H1 (cell line): ENCODE data around the gene NUSAP1. TPM values are rescaled to one million over a fixed set of nuclear protein-coding genes. Genes with fewer than 3 reads are reported as not detected.

ENCODE experiments used
- CTCF ChIA-PET: fragments of 300-600 bp; sonication (Branson Sonifier 250); formaldehyde crosslinking; loops from one replicate; lab custom pipeline; 2021; ENCODE audit not compliant: partially characterized antibody; lab: Charles Lee
- POLR2A ChIA-PET: fragments of 300-600 bp; sonication (Branson Sonifier 250); formaldehyde crosslinking; loops from one replicate; lab custom pipeline; 2021; ENCODE audit warnings: inconsistent platforms; ENCODE audit not compliant: partially characterized antibody; lab: Charles Lee
- DNase-seq, 2 experiments: peaks; one replicate each; pipeline versions ENCODE4 v3.0.0 to v3.0.0-alpha.2; 2010 to 2022; ENCODE audit warnings: low spot score in 2 of 2, low read depth in 1 of 2, mixed read lengths in 1 of 2
- FAIRE-seq: peaks from 2 replicates; lab custom pipeline; 2011; peaks lifted over from hg19 to GRCh38; lab: Jason Lieb, UNC
- H2AFZ ChIP-seq: 2 replicates; pipeline ENCODE4 v1.8.1; 2012; ENCODE audit warnings: low read length, inconsistent platforms
- H2AK5ac ChIP-seq: 2 replicates; pipeline ENCODE4 v1.6.1; 2013; ENCODE audit warnings: low read depth, low read length
- H2BK120ac ChIP-seq: replicated peaks from 2 replicates; pipeline ENCODE3; 2013; ENCODE audit warnings: low read depth, low read length, inconsistent platforms
- H2BK12ac ChIP-seq: 2 replicates; pipeline ENCODE4 v1.6.1; 2013; ENCODE audit warnings: low read depth, low read length
- H2BK15ac ChIP-seq: 2 replicates; pipeline ENCODE4 v1.6.1; 2013; ENCODE audit warnings: low read length
- H2BK20ac ChIP-seq: 2 replicates; pipeline ENCODE4 v1.6.1; 2013; ENCODE audit warnings: low read length
- H2BK5ac ChIP-seq: 2 replicates; pipeline ENCODE4 v1.6.1; 2013; ENCODE audit warnings: low read depth, low read length
- H3K14ac ChIP-seq: 2 replicates; pipeline ENCODE4 v1.6.1; 2013; ENCODE audit warnings: inconsistent platforms; ENCODE audit not compliant: insufficient read length
- H3K18ac ChIP-seq: 2 replicates; pipeline ENCODE4 v1.6.1; 2013; ENCODE audit warnings: low read length; ENCODE audit errors: extremely low read depth
- H3K23ac ChIP-seq: 2 replicates; pipeline ENCODE4 v1.6.1; 2013; ENCODE audit warnings: inconsistent platforms; ENCODE audit not compliant: insufficient read length
- H3K23me2 ChIP-seq: 2 replicates; pipeline ENCODE4 v1.6.1; 2013; ENCODE audit warnings: low read depth, low read length
- H3K27ac ChIP-seq: 2 replicates; pipeline ENCODE4 v1.6.1; 2011; ENCODE audit warnings: low read depth, low read length, inconsistent platforms
- H3K27me3 ChIP-seq, 4 experiments: replicated peaks in 1 of 4; 1 replicate in 1 of 4; 2 replicates in 3 of 4; pipeline versions ENCODE4 v1.6.1 to v1.8.1; 2011 to 2013; ENCODE audit warnings: low read length in 3 of 4, mild to moderate bottlenecking in 3 of 4, inconsistent platforms in 2 of 4, mixed read lengths in 2 of 4, moderate library complexity in 1 of 4; ENCODE audit not compliant: control insufficient read depth in 3 of 4, insufficient read depth in 3 of 4; ENCODE audit errors: extremely low read depth in 1 of 4
- H3K36me3 ChIP-seq, 4 experiments: 2 replicates each; pipeline versions ENCODE4 v1.6.1 to v1.8.1; 2011 to 2013; ENCODE audit warnings: mild to moderate bottlenecking in 4 of 4, low read length in 3 of 4, moderate library complexity in 2 of 4, control low read depth in 1 of 4, inconsistent platforms in 1 of 4; ENCODE audit not compliant: insufficient read depth in 4 of 4, control insufficient read depth in 2 of 4
- H3K4ac ChIP-seq: replicated peaks from 2 replicates; pipeline ENCODE3; 2013; ENCODE audit warnings: low read length, low read depth, mixed read lengths, inconsistent platforms; ENCODE audit not compliant: insufficient read length
- H3K4me1 ChIP-seq, 4 experiments: replicated peaks in 1 of 4; 1 replicate in 1 of 4; 2 replicates in 3 of 4; pipeline versions ENCODE4 v1.6.1 to v1.8.1; 2011 to 2013; ENCODE audit warnings: low read length in 3 of 4, inconsistent platforms in 2 of 4, mixed read lengths in 1 of 4; ENCODE audit not compliant: insufficient read depth in 4 of 4, control insufficient read depth in 3 of 4
- H3K4me2 ChIP-seq, 2 experiments: 2 replicates each; pipeline versions ENCODE4 v1.6.1 to v1.8.1; 2011 to 2013; ENCODE audit warnings: low read depth in 2 of 2, low read length in 2 of 2, control low read depth in 1 of 2, inconsistent platforms in 1 of 2, mild to moderate bottlenecking in 1 of 2; ENCODE audit not compliant: insufficient read depth in 1 of 2
- H3K4me3 ChIP-seq, 4 experiments: fragments of 200-600, 300-600 bp in 1 of 4; sonication (generic), shearing (Covaris generic), sonication (Bioruptor Twin) in 1 of 4; 2 replicates each; pipeline versions ENCODE4 v1.5.1 to v1.8.1; 2011 to 2016; ENCODE audit warnings: low read length in 4 of 4, low read depth in 3 of 4, control low read depth in 2 of 4, inconsistent platforms in 2 of 4, mild to moderate bottlenecking in 2 of 4, mixed read lengths in 1 of 4, moderate library complexity in 1 of 4; ENCODE audit not compliant: insufficient read depth in 2 of 4; ENCODE audit errors: extremely low read depth in 1 of 4
- H3K56ac ChIP-seq: replicated peaks from 2 replicates; pipeline ENCODE3; 2013; ENCODE audit warnings: low read depth, mild to moderate bottlenecking, mixed read lengths, low read length, inconsistent platforms; ENCODE audit not compliant: insufficient read length
- H3K79me1 ChIP-seq: 2 replicates; pipeline ENCODE4 v1.6.1; 2013; ENCODE audit warnings: low read depth, low read length, control low read depth
- H3K79me2 ChIP-seq, 2 experiments: 2 replicates each; pipeline versions ENCODE4 v1.6.1 to v1.8.1; 2012 to 2013; ENCODE audit warnings: low read length in 2 of 2, mild to moderate bottlenecking in 2 of 2, inconsistent platforms in 1 of 2; ENCODE audit not compliant: insufficient read depth in 2 of 2, control insufficient read depth in 1 of 2
- H3K9ac ChIP-seq, 4 experiments: replicated peaks in 1 of 4; 1 replicate in 1 of 4; 2 replicates in 3 of 4; pipeline versions ENCODE4 v1.6.1 to v1.8.1; 2011 to 2013; ENCODE audit warnings: low read depth in 3 of 4, low read length in 3 of 4, control low read depth in 2 of 4, mild to moderate bottlenecking in 2 of 4, moderate library complexity in 2 of 4, inconsistent platforms in 1 of 4; ENCODE audit errors: extremely low read depth in 1 of 4
- H3K9me3 ChIP-seq, 2 experiments: 2 replicates each; pipeline versions ENCODE4 v1.6.1 to v1.8.1; 2012 to 2013; ENCODE audit warnings: mild to moderate bottlenecking in 2 of 2, moderate library complexity in 2 of 2, control low read depth in 1 of 2, inconsistent platforms in 1 of 2, low read depth in 1 of 2, low read length in 1 of 2, mixed read lengths in 1 of 2; ENCODE audit not compliant: insufficient read depth in 2 of 2
- H4K20me1 ChIP-seq, 2 experiments: replicated peaks in 1 of 2; 2 replicates each; pipeline versions ENCODE3 to v1.8.1; 2011 to 2013; ENCODE audit warnings: inconsistent platforms in 2 of 2, low read length in 2 of 2, mild to moderate bottlenecking in 1 of 2; ENCODE audit not compliant: insufficient read depth in 2 of 2, control insufficient read depth in 1 of 2
- H4K5ac ChIP-seq: 2 replicates; pipeline ENCODE4 v1.6.1; 2013; ENCODE audit warnings: low read length, low read depth, mixed read lengths, inconsistent platforms; ENCODE audit not compliant: insufficient read length
- H4K8ac ChIP-seq: 2 replicates; pipeline ENCODE4 v1.8.0; 2013; ENCODE audit warnings: mild to moderate bottlenecking, moderate library complexity, low read length, inconsistent platforms; ENCODE audit not compliant: insufficient read depth; ENCODE audit errors: extremely low read depth
- H4K91ac ChIP-seq: replicated peaks from 2 replicates; pipeline ENCODE3; 2013; ENCODE audit warnings: low read length, mixed read lengths, inconsistent platforms; ENCODE audit not compliant: insufficient read length
- BRCA1 ChIP-seq: IDR thresholded peaks from 2 replicates; pipeline ENCODE4 v1.6.1; 2012; ENCODE audit warnings: low read depth, low read length, improper control_type of control experiment
- CHD1 ChIP-seq: IDR thresholded peaks from 2 replicates; pipeline ENCODE4 v1.6.1; 2012; ENCODE audit warnings: low read depth, low read length, improper control_type of control experiment
- EP300 ChIP-seq, 2 experiments: IDR thresholded peaks; 1 replicate in 1 of 2; 2 replicates in 1 of 2; pipeline ENCODE4 v1.6.1; 2011 to 2012; ENCODE audit warnings: low read depth in 2 of 2, low read length in 2 of 2, mild to moderate bottlenecking in 2 of 2, borderline replicate concordance in 1 of 2, inconsistent platforms in 1 of 2, moderate library complexity in 1 of 2
- FOSL1 ChIP-seq: IDR thresholded peaks from 2 replicates; pipeline ENCODE4 v1.6.1; 2011; ENCODE audit warnings: mild to moderate bottlenecking, low read depth, low read length, moderate library complexity; ENCODE audit not compliant: insufficient read depth
- MAX ChIP-seq: IDR thresholded peaks from 2 replicates; pipeline ENCODE4 v1.6.1; 2012; ENCODE audit warnings: inconsistent platforms
- NANOG ChIP-seq: IDR thresholded peaks from 2 replicates; pipeline ENCODE4 v1.6.1; 2011; ENCODE audit warnings: low read length, low read depth, mild to moderate bottlenecking, inconsistent platforms; ENCODE audit not compliant: insufficient read depth, poor library complexity, severe bottlenecking
- SIN3A ChIP-seq, 2 experiments: IDR thresholded peaks in 1 of 2; conservative IDR thresholded peaks in 1 of 2; 2 replicates each; pipeline ENCODE4 v1.6.1; 2011 to 2012; ENCODE audit warnings: low read length in 2 of 2, improper control_type of control experiment in 1 of 2, low read depth in 1 of 2, mild to moderate bottlenecking in 1 of 2
- SIRT6 ChIP-seq: IDR thresholded peaks from one replicate; pipeline ENCODE4 v1.7.1; 2012; ENCODE audit warnings: low read length, inconsistent platforms
- SP1 ChIP-seq: IDR thresholded peaks from 2 replicates; pipeline ENCODE4 v1.6.1; 2011; ENCODE audit warnings: low read depth, low read length
- SP4 ChIP-seq: IDR thresholded peaks from 2 replicates; pipeline ENCODE4 v1.6.1; 2012; ENCODE audit warnings: low read length, inconsistent platforms
- YY1 ChIP-seq: IDR thresholded peaks from 2 replicates; pipeline ENCODE4 v1.6.1; 2011; ENCODE audit warnings: low read depth, mild to moderate bottlenecking, low read length
- WGBS, 2 experiments: shearing (Covaris generic) in 1 of 2; methylation state at CpG; one replicate each; pipeline versions ENCODE4 v1.1.6 to v1.1.7; 2013 to 2015; ENCODE audit warnings: low lambda C conversion rate in 2 of 2, mixed read lengths in 2 of 2, inconsistent platforms in 1 of 2, low coverage in 1 of 2, missing lambda C conversion rate in 1 of 2; ENCODE audit not compliant: insufficient replicate concordance in 2 of 2, insufficient coverage in 1 of 2, insufficient read length in 1 of 2; ENCODE audit errors: extremely low coverage in 1 of 2, missing lambda C conversion rate in 1 of 2; 5-methylcytosine and 5-hydroxymethylcytosine counted together
- polyA plus RNA-seq, 7 experiments: library from polyadenylated mRNA; depleted of rRNA in 3 of 7; stranded (reverse) in 5 of 7; unstranded in 2 of 7; fragments of >200 nt in 5 of 7; fragments of 200-250 nt in 2 of 7; gene quantifications; 1 replicate in 5 of 7; 2 replicates in 1 of 7; 4 replicates in 1 of 7; pipeline versions ENCODE4 v1.2.1 to v1.2.3, GENCODE V29; 2011 to 2013; ENCODE audit warnings: missing spikeins in 2 of 7, mixed read lengths in 2 of 7
- total RNA-seq: library from RNA; stranded (reverse); fragmentation: NEBNext Ultra II Directional; extraction: Animal tissue kit (Norgen Biotek cat#: 25700); gene quantifications from 2 replicates; pipeline ENCODE4 v1.2.1, GENCODE V29; 2021

NUSAP1 gene
- total and polyA plus RNA-seq, 2 of the 8 experiments (the other 6 are each of a cell fraction or from before 2014, with no cell fraction given), result 60.8 to 144 TPM

DNA sequence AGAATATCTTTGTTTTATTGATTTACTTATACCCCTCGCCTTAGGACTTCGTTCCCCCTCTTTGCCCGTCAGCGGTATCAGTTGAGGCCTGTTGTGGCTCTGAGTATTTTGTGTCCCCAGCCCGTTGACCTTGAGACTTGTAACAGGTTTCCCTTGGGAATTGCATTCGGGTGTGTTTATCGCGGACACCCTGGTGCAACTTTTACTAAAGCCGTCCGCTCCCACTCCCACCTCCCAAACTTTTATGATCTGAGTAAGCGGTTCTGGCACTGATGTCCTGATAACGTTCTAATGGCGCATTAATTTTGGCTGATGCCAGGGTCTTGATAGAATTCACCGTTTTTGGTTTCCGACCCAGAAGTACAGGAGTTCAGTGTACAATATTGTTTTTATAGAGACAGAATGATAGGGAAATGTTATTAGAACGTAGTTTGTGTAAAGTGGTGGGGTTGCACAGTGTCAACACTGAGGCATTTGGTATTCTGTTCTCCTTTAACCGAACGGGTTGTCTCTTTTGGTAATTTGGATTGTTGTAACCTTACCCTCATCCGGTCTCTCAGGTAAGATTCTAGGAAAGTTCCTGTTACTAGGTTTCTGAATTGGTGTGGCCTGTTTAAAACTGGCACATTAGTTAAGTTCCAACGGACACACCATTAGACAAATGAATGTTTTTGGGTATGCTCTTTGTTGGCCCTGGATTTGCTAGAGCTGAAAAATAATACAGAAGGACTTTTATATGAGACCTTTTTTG lies 48.1 kb upstream of the NUSAP1 start:
- H3K4me2 ChIP-seq, result peak overlapping the region; percentile 64 to 88
- peak overlapping the region; percentile 97 for H3K56ac ChIP-seq
- H2BK12ac ChIP-seq, result peak overlapping the region; percentile 75; the same call in 1 of the 2 replicates
- H3K4me1 ChIP-seq, result peaks cover 0 to 5% (median 2%) of the 10 kb centered on the region in 4 experiments; a peak in 3 of 7 replicates
- peak overlapping the region; percentile 92 for H3K27ac ChIP-seq
- H3K18ac ChIP-seq, result peak overlapping the region; percentile 97
- H2BK120ac ChIP-seq, result peak overlapping the region; percentile 14
- FAIRE-seq (no peak), DNase-seq (no peak)
- peak overlapping the region; percentile 76 to 95 (median 90) for H3K4me3 ChIP-seq
- peak overlapping the region; percentile 95 for H3K4ac ChIP-seq
- POLR2A ChIA-PET, result interaction anchor here (0.8 to 3.4 kb wide), 14 partner anchors 10 to 403 kb away, joined by 3 to 14 read pairs (median 4); partner anchors contain the start of genes CHP1, EXD1, NUSAP1 and OIP5
- peak overlapping the region; percentile 99 for H4K5ac ChIP-seq
- no peak overlapping the region for H2BK20ac ChIP-seq
- TF ChIP-seq MAX, result no peak
- TF ChIP-seq NANOG, result no peak
- no peak for TF ChIP-seq YY1
- TF ChIP-seq CHD1, result no peak
- no peak for TF ChIP-seq SIRT6
- TF ChIP-seq SIN3A (conservative IDR thresholded peaks at IDR 0.05 in 1 of 2, IDR thresholded peaks at IDR 0.05 in 1 of 2; ENCODE audit: low read depth in 1 of 2, low read length in 2 of 2), result no peak; a peak in 1 of 4 replicates
- no peak for TF ChIP-seq SP4
- no peak for TF ChIP-seq EP300 (IDR thresholded peaks at IDR 0.05; ENCODE audit: borderline replicate concordance in 1 of 2, low read depth in 2 of 2, low read length in 2 of 2)
- no peak for TF ChIP-seq BRCA1
- TF ChIP-seq SP1, result no peak
- no peak for TF ChIP-seq FOSL1
- TF ChIP-seq, all 59 proteins: peak for 0
- Histone ChIP-seq H4K8ac (peak overlapping the region; percentile 98; the same call in 1 of the 2 replicates), H2BK5ac (peak overlapping the region; percentile 98), H3K36me3 (peaks cover 15 to 48% (median 34%) of the 10 kb centered on the region in 4 experiments), H3K23me2 (0 out of 2 replicates have a peak, but pooled peaks cover 3% of the 10 kb centered on the region), H3K9me3 (no peaks in the 10 kb centered on the region), H3K23ac (peak overlapping the region; percentile 23), H4K91ac (peak overlapping the region; percentile 84), H2AK5ac (peak overlapping the region; percentile 20; the same call in 1 of the 2 replicates), H3K79me2 (peaks cover 11 to 50% of the 10 kb centered on the region in 2 experiments), H3K79me1 (peaks cover 3% of the 10 kb centered on the region; the same call in 1 of the 2 replicates), H2AFZ (no peak overlapping the region), H3K14ac (no peak overlapping the region), H3K9ac (peak overlapping the region; percentile 93 to 98 (median 96)), H2BK15ac (no peak overlapping the region), H4K20me1 (peaks cover 2 to 8% of the 10 kb centered on the region in 2 experiments), H3K27me3 (no peaks in the 10 kb centered on the region)
- CTCF ChIA-PET, result interaction anchor here (1.7 kb wide), 1 partner anchor 48 kb away, joined by 6 read pairs; the partner anchor contains the start of genes NUSAP1 and OIP5
- 2% methylated on average over 20 of the region's 20 CpGs; no CpG with 5 or more reads in 1 of the 2 experiments for WGBS, 2 experiments
